ENCODE results near the gene PHKB. TPM values are rescaled to one million over a fixed set of nuclear protein-coding genes. Genes with fewer than 3 reads are reported as not detected.

The PHKB gene
- polyA plus RNA-seq, 1 donor from 2014 or later: 99.5 TPM

DNA sequence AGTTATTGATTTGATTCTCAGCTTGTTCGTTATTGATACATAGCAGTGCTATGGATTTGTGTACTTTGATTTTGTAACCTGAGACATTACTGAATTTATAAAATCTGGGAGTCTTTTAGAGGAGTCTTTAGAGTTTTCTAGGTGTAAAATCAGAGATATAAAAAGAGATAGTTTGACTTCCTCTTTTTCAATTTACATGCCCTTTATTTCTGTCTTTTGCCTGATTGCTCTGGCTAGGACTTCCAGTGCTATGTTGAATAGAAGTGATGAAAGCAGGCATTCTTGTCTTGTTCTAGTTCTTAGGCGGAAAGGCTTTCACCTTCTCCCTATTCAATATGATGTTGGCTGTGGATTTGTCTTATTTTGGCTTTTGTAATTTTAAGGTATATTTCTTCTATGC, 106.2 kb downstream of the PHKB start:
- Histone ChIP-seq H3K4me2 (ENCODE audit: low read length) (no peak overlapping the region), H3K27ac (ENCODE audit: low read length) (no peak overlapping the region), H3K4me3 (ENCODE audit: low read length) (no peak overlapping the region), H3K9me3 (ENCODE audit: low read length) (no peaks in the 10 kb centered on the region), H3K9me2 (ENCODE audit: insufficient read depth, low read length) (no peaks in the 10 kb centered on the region), H3K36me3 (ENCODE audit: insufficient read depth, low read length) (peaks cover 6% of the 10 kb centered on the region), H4K20me1 (ENCODE audit: insufficient read depth) (no peaks in the 10 kb centered on the region), H2AFZ (ENCODE audit: low read depth, low read length) (no peak overlapping the region), H3K9ac (ENCODE audit: low read length) (no peak overlapping the region), H3K79me2 (replicated peaks; ENCODE audit: insufficient read depth, low read length) (no peaks in the 10 kb centered on the region), H3K27me3 (ENCODE audit: insufficient read depth, low read depth, low read length) (no peaks in the 10 kb centered on the region), H3F3A (ENCODE audit: insufficient read depth, low read length, poor library complexity, severe bottlenecking) (no peaks in the 10 kb centered on the region)
- TF ChIP-seq RAD21 (conservative IDR thresholded peaks at IDR 0.05) (no peak), POLR2AphosphoS5 (IDR thresholded peaks at IDR 0.05) (no peak), EZH2 (IDR thresholded peaks at IDR 0.05; ENCODE audit: borderline replicate concordance, insufficient read depth, low read length, poor library complexity, severe bottlenecking) (no peak), EP300 (conservative IDR thresholded peaks at IDR 0.05; ENCODE audit: poor library complexity, severe bottlenecking) (no peak), MXI1 (conservative IDR thresholded peaks at IDR 0.05; ENCODE audit: poor library complexity, severe bottlenecking) (no peak), TAF1 (IDR thresholded peaks at IDR 0.05; ENCODE audit: low read depth) (no peak), CTCF (IDR thresholded peaks at IDR 0.05; ENCODE audit: poor library complexity, severe bottlenecking) (no peak)
- TF ChIP-seq, protein P1, sequence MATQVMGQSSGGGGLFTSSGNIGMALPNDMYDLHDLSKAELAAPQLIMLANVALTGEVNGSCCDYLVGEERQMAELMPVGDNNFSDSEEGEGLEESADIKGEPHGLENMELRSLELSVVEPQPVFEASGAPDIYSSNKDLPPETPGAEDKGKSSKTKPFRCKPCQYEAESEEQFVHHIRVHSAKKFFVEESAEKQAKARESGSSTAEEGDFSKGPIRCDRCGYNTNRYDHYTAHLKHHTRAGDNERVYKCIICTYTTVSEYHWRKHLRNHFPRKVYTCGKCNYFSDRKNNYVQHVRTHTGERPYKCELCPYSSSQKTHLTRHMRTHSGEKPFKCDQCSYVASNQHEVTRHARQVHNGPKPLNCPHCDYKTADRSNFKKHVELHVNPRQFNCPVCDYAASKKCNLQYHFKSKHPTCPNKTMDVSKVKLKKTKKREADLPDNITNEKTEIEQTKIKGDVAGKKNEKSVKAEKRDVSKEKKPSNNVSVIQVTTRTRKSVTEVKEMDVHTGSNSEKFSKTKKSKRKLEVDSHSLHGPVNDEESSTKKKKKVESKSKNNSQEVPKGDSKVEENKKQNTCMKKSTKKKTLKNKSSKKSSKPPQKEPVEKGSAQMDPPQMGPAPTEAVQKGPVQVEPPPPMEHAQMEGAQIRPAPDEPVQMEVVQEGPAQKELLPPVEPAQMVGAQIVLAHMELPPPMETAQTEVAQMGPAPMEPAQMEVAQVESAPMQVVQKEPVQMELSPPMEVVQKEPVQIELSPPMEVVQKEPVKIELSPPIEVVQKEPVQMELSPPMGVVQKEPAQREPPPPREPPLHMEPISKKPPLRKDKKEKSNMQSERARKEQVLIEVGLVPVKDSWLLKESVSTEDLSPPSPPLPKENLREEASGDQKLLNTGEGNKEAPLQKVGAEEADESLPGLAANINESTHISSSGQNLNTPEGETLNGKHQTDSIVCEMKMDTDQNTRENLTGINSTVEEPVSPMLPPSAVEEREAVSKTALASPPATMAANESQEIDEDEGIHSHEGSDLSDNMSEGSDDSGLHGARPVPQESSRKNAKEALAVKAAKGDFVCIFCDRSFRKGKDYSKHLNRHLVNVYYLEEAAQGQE (IDR thresholded peaks at IDR 0.05; ENCODE audit: borderline replicate concordance): no peak

DNA sequence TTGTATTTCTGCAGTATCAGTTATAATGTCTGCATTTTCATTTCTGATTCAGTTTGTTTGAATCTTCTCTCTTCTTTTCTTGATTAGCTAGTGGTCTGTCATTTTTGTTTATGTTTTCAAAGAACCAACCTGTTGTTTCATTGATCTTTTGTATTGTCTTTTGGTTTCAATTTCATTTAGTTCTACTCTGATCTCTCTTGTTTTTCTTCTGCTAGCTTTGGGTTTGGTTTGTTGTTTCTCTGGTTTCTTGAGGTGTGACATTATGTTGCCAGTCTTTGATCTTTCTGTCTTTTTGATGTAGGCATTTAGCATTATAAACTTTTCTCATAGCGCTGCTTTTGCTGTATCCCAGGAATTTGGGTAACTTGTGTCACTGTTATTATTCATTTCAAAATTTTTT, 107.2 kb downstream of the PHKB start:
- no peak for TF ChIP-seq RAD21 (conservative IDR thresholded peaks at IDR 0.05)
- TF ChIP-seq SMC3 (conservative IDR thresholded peaks at IDR 0.05; ENCODE audit: poor library complexity): no peak
- TF ChIP-seq, protein P1 (IDR thresholded peaks at IDR 0.05; ENCODE audit: borderline replicate concordance): no peak
- no peak for TF ChIP-seq MXI1 (conservative IDR thresholded peaks at IDR 0.05; ENCODE audit: poor library complexity, severe bottlenecking)
- no peak for TF ChIP-seq EP300 (conservative IDR thresholded peaks at IDR 0.05; ENCODE audit: poor library complexity, severe bottlenecking)
- no peak for TF ChIP-seq POLR2AphosphoS5 (IDR thresholded peaks at IDR 0.05)
- no peak for TF ChIP-seq CTCF (IDR thresholded peaks at IDR 0.05; ENCODE audit: poor library complexity, severe bottlenecking)
- TF ChIP-seq EZH2 (IDR thresholded peaks at IDR 0.05; ENCODE audit: borderline replicate concordance, insufficient read depth, low read length, poor library complexity, severe bottlenecking): no peak
- TF ChIP-seq TAF1 (IDR thresholded peaks at IDR 0.05; ENCODE audit: low read depth): no peak
- no peak overlapping the region for H3K4me2 ChIP-seq (ENCODE audit: low read length)
- peaks cover 6% of the 10 kb centered on the region for H3K36me3 ChIP-seq (ENCODE audit: insufficient read depth, low read length)
- no peak overlapping the region for H3K27ac ChIP-seq (ENCODE audit: low read length)
- no peak overlapping the region for H2AFZ ChIP-seq (ENCODE audit: low read depth, low read length)
- no peaks in the 10 kb centered on the region for H3K79me2 ChIP-seq (replicated peaks; ENCODE audit: insufficient read depth, low read length)
- H3K9me3 ChIP-seq (ENCODE audit: low read length): no peaks in the 10 kb centered on the region
- no peaks in the 10 kb centered on the region for H4K20me1 ChIP-seq (ENCODE audit: insufficient read depth)
- no peaks in the 10 kb centered on the region for H3K27me3 ChIP-seq (ENCODE audit: insufficient read depth, low read depth, low read length)
- no peak overlapping the region for H3K9ac ChIP-seq (ENCODE audit: low read length)
- H3K4me3 ChIP-seq (ENCODE audit: low read length): no peak overlapping the region
- no peaks in the 10 kb centered on the region for H3F3A ChIP-seq (ENCODE audit: insufficient read depth, low read length, poor library complexity, severe bottlenecking)
- no peaks in the 10 kb centered on the region for H3K9me2 ChIP-seq (ENCODE audit: insufficient read depth, low read length)
